Mesothelial cell of epicardium (in vitro differentiated cells): ENCODE results near the gene MYOCD. TPM values are rescaled to one million over a fixed set of nuclear protein-coding genes. Genes with fewer than 3 reads are reported as not detected.

Source experiments
- DNase-seq, 2 experiments: peaks; one replicate each; pipeline ENCODE4 v3.0.0; 2021; ENCODE audit warnings: low spot score in 2 of 2; ENCODE audit not compliant: unreplicated experiment in 2 of 2
- H3K27ac Mint-ChIP-seq: 2 replicates; pipeline ENCODE4 v1.8.0; 2021; ENCODE audit warnings: mixed read lengths
- H3K27me3 Mint-ChIP-seq: 2 replicates; pipeline ENCODE4 v1.8.0; 2021; ENCODE audit warnings: low read depth, mixed read lengths
- H3K36me3 Mint-ChIP-seq: 2 replicates; pipeline ENCODE4 v1.8.0; 2021; ENCODE audit warnings: mixed read lengths
- H3K4me1 Mint-ChIP-seq: 2 replicates; pipeline ENCODE4 v1.8.0; 2021; ENCODE audit warnings: mixed read lengths
- H3K4me3 Mint-ChIP-seq: 2 replicates; pipeline ENCODE4 v1.8.0; 2021; ENCODE audit warnings: mild to moderate bottlenecking, moderate library complexity, mixed read lengths
- H3K9me3 Mint-ChIP-seq: 2 replicates; pipeline ENCODE4 v1.8.0; 2021; ENCODE audit warnings: mixed read lengths
- total RNA-seq: library from RNA; stranded (reverse); gene quantifications from 3 replicates; pipeline ENCODE4 v1.2.1, GENCODE V29; 2021
- TF ChIP-seq, protein P1 (sequence below): fragments of 200-600 bp; sonication (generic); IDR thresholded peaks from one replicate; pipeline ENCODE4 v1.5.0; 2021; ENCODE audit warnings: antibody characterized with exemption; ENCODE audit not compliant: unreplicated experiment

Gene MYOCD
- total RNA-seq, 1 donor from 2014 or later, result 10.3 TPM

GRCh38 chr17:12789075-12789480 is 123.4 kb downstream of the MYOCD start:
- H3K4me1 Mint-ChIP-seq, result peaks cover 21% of the 10 kb centered on the region
- no peak for DNase-seq
- peak overlapping the region; percentile 68 for H3K4me3 Mint-ChIP-seq
- TF ChIP-seq, protein P1, sequence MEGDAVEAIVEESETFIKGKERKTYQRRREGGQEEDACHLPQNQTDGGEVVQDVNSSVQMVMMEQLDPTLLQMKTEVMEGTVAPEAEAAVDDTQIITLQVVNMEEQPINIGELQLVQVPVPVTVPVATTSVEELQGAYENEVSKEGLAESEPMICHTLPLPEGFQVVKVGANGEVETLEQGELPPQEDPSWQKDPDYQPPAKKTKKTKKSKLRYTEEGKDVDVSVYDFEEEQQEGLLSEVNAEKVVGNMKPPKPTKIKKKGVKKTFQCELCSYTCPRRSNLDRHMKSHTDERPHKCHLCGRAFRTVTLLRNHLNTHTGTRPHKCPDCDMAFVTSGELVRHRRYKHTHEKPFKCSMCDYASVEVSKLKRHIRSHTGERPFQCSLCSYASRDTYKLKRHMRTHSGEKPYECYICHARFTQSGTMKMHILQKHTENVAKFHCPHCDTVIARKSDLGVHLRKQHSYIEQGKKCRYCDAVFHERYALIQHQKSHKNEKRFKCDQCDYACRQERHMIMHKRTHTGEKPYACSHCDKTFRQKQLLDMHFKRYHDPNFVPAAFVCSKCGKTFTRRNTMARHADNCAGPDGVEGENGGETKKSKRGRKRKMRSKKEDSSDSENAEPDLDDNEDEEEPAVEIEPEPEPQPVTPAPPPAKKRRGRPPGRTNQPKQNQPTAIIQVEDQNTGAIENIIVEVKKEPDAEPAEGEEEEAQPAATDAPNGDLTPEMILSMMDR, result no peak
- H3K27ac Mint-ChIP-seq, result peak overlapping the region; percentile 36
- H3K36me3 Mint-ChIP-seq, result no peaks in the 10 kb centered on the region
- H3K9me3 Mint-ChIP-seq, result no peaks in the 10 kb centered on the region
- H3K27me3 Mint-ChIP-seq, result peaks cover 23% of the 10 kb centered on the region

DNA sequence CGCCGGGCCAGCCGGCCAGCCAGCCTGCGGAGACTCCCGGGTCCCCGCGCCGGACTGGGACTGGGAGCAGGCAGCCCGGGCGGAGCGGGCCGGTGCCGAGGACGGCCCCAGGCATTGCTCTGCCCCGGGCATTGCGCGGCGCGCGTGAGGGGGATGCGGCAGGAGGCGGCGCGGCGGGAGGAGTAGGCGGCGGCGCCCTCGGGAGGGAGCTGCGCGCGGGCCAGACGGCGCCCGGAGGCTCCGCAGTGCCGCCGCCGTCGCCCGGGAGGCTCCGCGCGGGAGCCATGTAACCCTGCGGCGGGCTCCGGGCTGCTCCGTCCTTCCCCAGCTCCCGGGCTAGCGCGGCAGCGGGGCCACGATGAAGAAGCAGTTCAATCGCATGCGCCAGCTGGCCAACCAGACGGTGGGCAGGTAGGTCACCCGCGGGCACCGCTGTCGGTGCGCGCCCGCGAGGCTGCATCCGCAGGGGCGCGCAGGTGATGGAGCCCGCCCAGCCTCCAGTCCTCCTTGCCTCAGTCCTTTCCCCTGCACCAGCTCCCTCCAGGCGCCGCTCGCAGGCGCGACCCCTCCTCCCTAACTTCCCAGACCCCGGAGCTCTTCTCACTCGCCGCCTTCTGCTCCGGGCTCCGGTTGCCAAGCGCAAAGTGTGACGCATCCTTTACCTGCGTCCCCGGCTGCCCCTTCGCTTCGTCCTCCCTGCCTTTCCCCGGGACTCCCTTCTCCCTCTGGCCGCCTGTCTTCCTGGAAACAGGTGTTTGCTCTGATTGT is 124.0 kb downstream of the MYOCD start, which contains the start of gene ARHGAP44:
TSS of gene ARHGAP44 (plus strand) at position 18 of the 768 bp plus-strand sequence. CDS start at position 359, 341 bp downstream.
- peak within 1 kb of the TSS; percentile 87 for H3K27ac Mint-ChIP-seq
- TF ChIP-seq, protein P1, result no peak
- peaks cover 21% of the 10 kb centered on the region for H3K4me1 Mint-ChIP-seq
- H3K27me3 Mint-ChIP-seq, result peaks cover 23% of the 10 kb centered on the region
- H3K9me3 Mint-ChIP-seq, result no peaks in the 10 kb centered on the region
- H3K4me3 Mint-ChIP-seq, result peak within 1 kb of the TSS; percentile 93
- no peaks in the 10 kb centered on the region for H3K36me3 Mint-ChIP-seq
- DNase-seq, result peak; percentile 67 to 82

DNA sequence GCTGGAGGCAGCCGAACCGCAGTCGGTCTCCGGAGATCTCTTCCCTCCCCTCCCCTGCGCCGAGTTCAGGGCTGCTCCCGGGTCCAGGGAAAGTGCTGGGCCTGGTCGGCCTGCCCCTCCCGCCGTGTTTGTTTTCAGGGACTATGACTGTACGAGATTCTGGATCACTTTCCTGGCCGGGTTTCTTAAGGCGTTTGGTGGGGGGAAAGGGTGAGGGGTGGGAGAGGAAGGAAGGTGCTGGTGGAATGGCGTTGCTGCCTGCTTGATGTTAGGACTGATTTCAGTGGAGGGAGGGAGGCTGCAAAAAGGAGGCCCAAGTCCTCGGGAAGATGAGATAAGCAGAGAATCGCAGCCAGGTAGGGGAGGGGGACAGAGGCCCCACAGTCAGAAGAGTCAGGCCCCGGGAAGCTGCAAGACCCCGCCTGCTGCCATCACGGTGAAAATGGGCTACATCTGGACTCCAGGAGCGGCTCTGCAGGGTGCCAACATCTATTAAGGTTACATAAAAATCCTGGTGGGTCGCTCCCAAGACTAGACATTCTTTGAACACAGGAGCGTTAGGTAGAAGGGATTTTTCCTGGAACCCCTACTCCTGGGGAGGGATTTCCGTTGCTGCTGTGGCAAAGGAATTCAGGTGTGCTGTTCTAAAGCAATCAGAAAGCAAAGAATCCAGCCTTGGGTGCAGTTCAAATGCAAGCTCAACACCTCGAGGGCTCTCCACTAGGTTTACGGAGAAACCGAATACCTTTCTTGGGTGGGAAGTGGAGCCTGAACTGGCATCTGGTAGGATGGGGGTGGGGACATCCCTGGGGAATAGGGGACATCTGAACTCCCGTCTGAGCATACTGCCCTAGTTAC is 124.8 kb downstream of the MYOCD start:
- DNase-seq, result no peak
- TF ChIP-seq, protein P1, result no peak
- Mint-ChIP-seq H3K4me1 (peaks cover 21% of the 10 kb centered on the region), H3K27ac (peak overlapping the region; percentile 87), H3K4me3 (peak overlapping the region; percentile 93), H3K36me3 (no peaks in the 10 kb centered on the region), H3K9me3 (no peaks in the 10 kb centered on the region), H3K27me3 (peaks cover 22% of the 10 kb centered on the region)

- Mint-ChIP-seq H3K9me3 (peaks cover 13% of the 10 kb centered on the region), H3K4me1 (peaks cover 16% of the 10 kb centered on the region), H3K4me3 (no peak overlapping the region), H3K27me3 (peaks cover 5% of the 10 kb centered on the region), H3K36me3 (no peaks in the 10 kb centered on the region), H3K27ac (no peak overlapping the region)
- TF ChIP-seq, protein P1, result no peak
- no peak for DNase-seq
Observed at GRCh38 chr17:12794919-12795532, 129.3 kb downstream of the MYOCD start.

DNA sequence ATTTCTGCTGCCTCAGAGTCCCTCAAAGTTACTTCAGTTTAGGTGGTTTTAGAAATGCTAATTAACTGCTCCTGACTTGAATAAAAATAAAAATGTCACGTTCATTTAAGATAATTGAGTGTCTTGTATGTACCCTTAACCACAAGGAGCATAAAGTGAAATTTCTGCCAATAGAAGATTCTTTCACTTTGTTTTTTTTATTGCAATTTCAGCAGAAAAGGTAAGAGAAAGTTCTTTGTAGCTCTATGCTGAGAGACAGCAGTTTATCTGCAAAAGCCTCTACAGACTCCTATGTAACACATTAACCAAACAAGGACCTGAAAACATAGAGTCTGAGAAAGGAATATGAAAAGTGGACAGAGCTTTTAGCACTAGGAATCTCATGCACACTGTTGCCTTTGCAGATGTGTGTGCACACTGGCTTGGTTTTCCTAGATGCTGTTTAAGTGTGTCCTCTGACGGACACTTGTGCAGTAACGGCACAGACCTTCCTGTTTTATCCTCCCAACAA is 135.2 kb downstream of the MYOCD start:
- no peak for DNase-seq
- H3K4me1 Mint-ChIP-seq, result peaks cover 19% of the 10 kb centered on the region
- H3K9me3 Mint-ChIP-seq, result peaks cover 13% of the 10 kb centered on the region
- H3K4me3 Mint-ChIP-seq, result no peak overlapping the region
- H3K27me3 Mint-ChIP-seq, result no peaks in the 10 kb centered on the region
- TF ChIP-seq, protein P1, result no peak
- H3K36me3 Mint-ChIP-seq, result no peaks in the 10 kb centered on the region
- H3K27ac Mint-ChIP-seq, result peak overlapping the region; percentile 9
